GM19468 (cell line): ENCODE results near the gene EYS.
A peak's percentile ranks its signal among the peaks of the same experiment; 100 is the strongest.
"Not testable (repeated sequence)": the region's sequence is repeated elsewhere in the genome, so short reads cannot be mapped to it uniquely, and the experiment has no call there.

Source experiments
- ATAC-seq: cut with Tn5 transposase; IDR thresholded peaks from one replicate; pipeline ENCODE4 v1.9.1; 2021; ENCODE audit warnings: mild to moderate bottlenecking, moderate library complexity, moderate number of reproducible peaks; ENCODE audit not compliant: unreplicated experiment; ENCODE audit errors: extremely low read depth

Gene EYS

DNA sequence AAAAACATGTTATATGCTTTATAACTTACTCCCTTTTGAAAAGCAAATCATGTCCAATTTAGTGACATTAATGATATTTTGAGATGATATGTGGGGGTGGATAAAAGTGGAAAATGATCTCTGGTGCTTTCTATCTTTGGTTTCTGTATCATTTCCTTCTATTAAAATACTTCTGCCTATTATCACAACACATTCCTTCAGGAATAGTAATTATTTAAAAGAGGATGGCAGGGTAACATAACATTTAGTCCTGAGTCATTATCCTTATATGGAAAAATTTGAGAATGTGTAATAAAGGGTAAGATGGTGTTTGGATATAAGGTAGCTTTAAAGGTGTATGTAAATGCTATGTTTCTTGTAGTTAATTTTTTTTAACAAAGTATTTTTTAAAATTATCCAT lies 1413.7 kb downstream of the EYS start:
- ATAC-seq, result no peak

DNA sequence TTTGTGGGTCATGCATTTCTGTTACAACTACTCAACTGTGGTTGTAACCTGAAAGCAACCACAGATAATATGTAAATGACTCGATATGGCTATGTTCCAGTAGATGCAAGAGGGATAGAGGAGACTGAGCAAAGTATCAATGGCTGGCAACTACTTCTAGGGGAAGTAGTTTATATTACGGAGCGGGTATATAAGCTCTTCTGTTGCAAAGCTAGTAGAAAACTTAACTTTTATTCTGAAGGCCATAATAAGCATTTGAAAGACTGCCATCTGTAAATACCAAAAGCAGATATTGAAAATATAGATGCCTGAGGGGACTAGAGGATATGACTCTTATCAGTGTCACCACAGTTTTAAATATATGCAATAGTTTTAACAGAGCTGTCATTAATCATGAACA lies 1416.2 kb downstream of the EYS start:
- no peak for ATAC-seq

DNA sequence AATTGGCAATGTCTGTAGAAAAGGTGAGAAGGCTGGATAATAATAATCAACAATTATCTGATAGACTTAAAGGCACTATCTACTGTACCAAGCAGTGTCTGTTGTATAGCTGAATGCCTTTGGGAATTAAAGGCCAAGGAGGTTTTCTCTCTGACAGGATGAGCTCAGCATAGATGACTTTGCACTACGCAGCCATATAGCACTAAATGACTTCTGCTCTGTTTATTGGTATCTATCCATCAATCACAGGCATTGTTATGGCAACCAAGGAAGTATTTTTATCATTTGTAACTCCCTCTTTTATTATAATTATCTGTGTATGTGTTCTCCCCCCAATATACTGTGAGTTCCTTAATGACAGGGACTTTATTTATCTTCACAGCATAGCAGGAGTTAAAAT lies 1417.1 kb downstream of the EYS start:
- ATAC-seq, result no peak

DNA sequence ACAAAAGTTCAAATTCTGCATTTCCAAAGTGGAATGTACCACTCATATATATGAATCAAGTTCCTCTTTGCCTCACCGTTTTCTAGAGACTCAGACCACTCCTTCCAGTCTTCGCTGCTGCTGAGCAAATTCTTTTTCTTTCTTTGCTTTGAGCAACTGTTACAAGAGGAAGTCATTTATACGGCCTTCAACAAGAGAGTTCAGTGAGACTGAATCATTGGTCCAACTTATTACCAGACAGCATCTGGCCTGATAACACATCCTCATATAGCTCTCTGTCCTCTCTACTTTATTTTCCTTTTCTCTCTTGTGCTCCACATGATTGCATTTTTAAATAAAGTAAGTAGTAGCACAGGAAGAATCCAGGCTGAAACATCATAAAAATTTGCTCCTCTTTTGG lies 1418.7 kb downstream of the EYS start:
- ATAC-seq, result no peak

DNA sequence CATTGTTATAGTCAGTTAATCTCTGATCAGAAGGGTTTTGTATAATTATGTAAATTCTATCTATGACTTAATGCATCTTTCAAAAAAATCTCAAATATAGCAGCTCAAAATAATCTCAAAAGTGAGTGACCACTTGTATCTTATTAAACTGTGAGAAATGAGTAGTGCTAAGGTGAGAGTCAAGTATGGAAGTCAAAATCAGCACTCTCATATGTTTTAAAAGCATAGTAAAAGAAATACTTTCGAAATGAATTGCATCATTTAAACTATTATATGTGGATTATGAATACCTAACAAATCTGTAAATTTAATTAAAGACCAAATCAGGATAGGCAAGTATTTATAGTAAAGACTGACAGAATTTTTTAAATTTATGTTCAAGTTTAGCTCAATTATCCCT lies 1425.9 kb downstream of the EYS start:
- ATAC-seq, result no peak

DNA sequence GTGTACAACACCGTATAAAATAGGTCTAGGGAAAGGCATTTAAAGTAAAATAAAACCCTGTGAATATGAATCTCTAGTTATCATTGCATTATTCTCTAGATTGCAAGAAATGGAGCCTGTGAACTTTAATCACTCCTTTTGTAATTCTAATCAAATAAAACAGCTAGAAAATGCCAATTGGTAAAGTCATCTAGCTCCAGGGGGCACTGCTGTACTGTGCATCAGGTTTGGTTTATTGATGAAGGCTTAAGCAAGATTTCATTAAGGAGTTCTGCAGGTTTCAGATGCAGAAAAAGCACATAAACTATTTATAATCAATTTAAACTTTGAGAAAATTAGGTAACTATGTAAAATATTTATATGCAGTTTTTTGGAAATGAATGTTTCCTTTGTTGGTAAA lies 1426.5 kb downstream of the EYS start:
- no peak for ATAC-seq

DNA sequence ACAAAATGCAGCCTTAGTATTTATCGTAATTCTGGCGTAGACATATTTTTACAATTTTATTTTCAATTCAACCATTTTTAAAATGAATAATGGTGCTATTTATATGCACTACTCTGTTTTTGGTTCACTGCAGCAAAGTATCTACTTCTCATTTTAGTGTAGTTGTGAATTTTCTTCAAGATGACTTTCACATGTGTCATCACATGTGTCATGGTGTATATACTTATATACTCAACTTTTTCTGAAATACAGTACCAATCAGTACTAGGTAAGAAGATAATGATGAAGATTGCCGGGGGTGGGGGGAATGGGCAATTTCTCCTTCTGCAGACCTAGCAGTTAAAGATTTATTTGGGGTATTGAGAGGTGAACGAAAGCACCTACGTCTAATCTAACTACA lies 1436.9 kb downstream of the EYS start:
- ATAC-seq, result no peak

DNA sequence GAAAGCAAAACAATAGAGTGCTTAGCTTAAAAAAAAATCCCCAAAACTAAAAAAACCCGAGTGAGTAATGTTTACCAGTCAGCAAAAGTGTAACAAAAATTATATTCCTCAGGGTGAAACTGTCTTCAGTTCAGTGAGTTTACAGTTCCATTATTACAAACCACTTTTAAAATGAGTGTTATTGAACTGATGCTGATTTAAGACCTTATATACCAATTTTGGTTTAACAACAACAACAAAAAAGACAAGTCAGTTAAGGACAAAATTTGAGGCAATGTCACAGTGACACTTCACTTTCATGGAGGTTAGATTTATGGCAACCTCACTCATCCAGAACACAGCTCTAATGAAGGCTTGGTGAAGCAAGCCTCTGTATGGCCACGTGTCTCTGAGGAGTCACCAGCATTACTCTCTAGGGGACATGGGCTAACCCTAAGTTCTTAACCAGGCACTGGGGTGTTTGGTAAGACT lies 1440.6 kb downstream of the EYS start:
- ATAC-seq, result peak; percentile 81

DNA sequence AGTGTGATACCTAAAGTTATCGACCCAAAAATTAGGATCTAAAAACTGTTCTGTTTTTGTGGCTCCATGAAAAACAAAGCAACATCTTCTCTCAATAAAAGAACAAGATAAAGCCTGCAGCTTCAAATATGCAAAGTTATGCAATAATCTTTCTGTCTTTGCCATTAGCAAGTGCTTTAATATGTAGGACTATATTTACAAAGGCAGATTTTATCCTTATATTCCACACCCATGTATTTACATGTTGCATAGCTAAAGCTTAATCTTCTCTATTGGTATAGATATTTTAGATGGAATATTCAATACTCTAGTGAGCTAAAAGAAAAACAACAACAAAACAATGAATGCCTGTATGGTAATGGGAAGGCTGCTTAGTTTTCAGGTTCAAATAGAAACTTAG lies 1443.2 kb downstream of the EYS start:
- ATAC-seq, result no peak

DNA sequence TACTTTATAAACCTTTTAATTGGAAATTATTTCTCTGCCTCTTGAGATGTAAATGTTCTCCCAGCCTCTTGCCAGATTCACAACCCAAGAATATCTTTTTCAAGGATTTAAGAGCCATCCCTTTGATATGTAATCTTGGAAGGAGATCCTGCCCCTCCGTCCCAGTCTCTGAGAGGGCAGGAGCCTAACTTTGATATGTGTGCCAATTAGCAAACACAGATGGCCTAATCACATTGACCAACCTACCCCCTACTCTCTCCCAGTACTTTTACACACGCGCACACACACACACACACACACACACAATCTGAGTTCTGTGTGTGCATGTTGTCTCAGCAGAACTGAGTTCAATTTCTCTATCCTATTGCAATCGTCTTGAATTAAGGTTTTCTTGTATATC lies 1447.7 kb downstream of the EYS start:
- ATAC-seq, result no peak

DNA sequence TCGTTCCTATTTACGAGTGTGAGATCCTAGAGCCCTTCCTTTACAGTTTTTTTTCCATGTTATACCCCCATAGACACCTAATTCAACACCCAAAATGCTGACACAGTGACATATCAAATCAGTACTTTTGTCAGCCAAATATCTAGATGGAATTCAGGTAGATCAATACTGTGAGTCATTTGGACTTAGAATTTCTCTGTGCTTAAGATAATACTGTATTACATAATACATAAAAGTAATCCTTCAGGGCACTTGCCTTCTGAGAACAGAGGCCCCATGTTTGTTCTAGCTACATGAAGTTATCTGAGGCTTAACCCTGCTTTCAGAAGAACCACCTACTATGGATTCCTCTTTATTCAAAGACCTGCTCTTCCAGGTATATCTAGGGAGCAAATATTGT lies 1448.3 kb downstream of the EYS start:
- no peak for ATAC-seq

DNA sequence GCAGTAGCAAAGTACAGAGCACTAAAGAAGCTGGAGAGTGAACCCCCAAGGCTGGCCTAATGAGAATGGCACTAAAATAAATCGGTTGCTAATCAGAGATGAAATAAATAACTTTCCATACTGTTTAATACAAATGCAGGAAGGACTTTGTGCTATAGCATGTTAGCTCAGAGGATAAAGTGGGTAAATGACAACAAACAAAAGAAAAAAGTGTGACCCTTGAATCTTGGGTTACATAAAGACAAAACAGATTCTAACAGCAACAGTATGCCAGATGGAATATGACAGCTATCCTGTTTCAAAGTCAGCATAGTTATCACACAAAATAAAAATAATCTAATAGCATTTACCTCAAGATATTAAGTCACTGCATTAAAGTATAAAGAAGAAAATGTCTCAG lies 1448.7 kb downstream of the EYS start:
- ATAC-seq, result no peak

DNA sequence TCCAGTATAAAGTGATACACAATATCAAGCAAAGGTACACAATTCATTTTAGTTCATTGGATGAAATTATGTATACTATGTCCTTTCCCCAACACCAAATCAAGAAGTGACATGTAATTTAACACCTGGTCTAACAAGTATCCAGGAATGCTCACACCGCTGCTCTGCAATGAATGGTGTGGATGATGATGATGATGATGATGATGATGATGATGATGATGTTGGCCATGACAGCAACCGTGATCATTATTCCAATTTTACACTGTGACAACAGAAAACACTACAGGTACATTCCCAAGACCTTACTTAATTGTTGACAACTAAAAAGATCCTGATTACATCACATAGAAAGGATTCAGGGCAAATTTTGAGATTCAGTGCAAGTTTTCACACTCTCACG lies 1449.4 kb downstream of the EYS start:
- no peak for ATAC-seq

DNA sequence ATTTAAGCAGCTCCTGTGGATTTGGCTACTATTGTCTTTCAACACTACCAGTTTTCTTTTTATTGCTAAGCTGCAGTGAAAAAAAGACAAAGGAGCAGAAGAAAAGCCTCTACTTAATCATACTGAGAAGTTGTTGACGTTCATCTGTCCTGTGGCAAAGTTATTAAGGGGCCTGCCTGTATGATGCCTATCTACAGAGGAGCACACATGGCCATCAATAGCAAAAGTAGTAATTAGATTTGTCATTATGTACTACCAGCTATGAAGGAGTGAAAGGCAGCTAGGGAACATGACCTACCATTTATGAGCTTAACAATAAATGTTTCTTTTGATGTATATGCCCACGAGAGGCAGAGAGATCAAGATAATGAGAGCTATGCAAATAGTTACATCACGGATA lies 1450.5 kb downstream of the EYS start:
- ATAC-seq, result no peak

DNA sequence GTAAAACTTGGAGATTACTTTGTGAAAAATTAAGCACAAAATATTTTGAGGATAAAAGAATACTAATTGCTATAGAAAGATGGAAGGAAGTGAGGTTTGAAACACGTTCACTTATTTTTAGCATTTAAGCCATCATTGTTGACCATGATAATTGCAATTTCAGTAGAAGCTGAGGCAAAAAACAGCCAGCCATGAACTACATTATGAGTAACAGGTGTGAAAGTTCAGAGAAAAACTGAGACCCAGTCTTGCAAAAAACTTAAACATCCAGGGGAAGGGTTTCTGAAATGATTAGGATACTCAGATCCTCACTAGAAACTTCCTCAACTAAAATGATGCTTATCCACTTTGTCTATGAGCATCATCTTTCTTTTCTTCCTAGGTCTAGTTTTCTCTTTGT lies 1452.0 kb downstream of the EYS start:
- no peak for ATAC-seq

DNA sequence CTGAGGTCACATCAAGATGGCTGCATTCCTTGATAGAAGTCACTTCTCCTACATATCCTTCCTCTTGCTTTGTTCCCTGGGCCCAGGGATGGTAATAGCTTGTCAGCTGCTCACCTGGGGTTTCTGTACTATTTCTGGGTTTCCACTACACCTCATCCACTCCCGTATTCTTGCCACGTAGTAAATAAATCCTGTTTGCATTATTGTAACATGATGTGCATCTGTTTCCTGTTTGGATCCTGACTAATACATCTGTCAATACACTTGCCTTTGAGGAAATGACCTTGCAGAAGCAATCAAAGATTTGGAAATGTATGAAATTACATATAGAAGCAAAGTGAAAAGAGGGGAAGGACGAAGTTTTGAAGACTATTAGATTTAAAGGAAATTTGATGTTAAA lies 1452.5 kb downstream of the EYS start:
- ATAC-seq, result no peak

DNA sequence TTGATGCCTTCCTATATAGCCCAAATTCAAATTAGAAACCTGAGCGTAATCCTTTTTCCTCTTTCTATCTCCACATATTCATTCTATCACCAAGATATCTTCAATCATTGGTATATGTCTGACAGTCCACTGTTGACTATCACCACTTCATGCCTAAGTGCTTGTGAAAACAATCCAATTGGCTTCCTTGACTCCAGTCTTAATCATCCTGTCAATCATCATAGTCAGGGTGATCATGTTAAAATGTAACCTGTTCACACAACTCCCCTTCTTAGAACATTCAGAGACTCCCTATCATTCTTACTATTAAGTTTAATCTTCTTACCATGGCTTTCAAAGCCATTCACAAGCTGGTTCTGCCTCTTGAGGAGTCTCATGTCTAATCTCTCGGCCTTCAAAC lies 1454.8 kb downstream of the EYS start:
- ATAC-seq, result no peak

DNA sequence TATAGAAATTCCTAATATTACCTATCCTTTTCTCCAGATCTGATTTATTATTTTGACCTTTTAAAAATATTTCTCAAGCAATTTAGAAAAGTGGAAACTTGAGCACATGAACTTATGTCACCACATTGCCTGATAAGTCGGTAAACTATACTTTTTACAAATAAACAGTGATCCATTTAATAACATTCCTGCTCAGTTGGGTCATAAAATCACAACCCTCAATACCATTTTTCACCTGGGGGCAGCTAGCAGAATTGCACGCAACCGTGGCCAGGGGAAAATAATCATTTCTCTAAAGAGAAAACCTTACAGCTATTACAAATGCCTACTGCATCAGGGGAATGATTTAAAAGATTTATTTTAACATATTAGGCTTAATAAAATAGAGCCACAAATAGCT lies 1456.9 kb downstream of the EYS start:
- no peak for ATAC-seq

DNA sequence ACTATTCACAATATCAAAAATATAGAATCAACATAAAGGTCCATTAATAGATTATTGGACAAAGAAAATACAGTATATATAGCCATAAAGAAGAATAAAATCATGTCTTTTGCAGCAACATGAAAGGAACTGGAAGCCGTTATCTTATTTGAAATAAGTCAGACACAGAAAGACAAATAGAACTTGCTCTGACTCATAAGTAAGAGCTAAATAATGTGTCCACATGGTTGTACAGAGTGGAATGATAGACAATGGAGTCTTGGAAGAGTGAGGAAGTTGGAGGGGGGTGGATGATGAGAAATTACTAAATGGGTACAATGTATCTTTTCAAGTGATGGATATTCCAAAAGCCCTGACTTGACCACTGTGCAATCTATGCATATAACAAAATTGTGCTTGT lies 1457.9 kb downstream of the EYS start:
- ATAC-seq, result no peak

DNA sequence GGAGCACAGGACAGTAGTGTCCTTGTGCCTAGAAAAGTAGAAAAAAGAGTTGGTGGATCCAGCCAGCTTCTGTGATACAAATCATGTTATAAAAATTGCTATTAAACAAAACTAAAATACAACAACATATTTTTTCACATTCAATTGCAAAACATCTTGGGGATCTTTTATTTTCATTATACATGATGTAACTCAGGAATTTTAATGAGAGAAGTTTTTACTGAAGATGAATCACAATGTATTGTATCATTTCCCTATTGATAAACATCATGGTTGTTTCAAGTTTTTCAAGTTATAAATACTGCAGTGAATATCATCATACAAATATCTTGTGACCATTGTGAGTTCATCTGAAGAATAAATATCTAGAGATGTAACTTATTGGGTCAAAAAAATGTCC lies 1463.4 kb downstream of the EYS start:
- ATAC-seq, result no peak

DNA sequence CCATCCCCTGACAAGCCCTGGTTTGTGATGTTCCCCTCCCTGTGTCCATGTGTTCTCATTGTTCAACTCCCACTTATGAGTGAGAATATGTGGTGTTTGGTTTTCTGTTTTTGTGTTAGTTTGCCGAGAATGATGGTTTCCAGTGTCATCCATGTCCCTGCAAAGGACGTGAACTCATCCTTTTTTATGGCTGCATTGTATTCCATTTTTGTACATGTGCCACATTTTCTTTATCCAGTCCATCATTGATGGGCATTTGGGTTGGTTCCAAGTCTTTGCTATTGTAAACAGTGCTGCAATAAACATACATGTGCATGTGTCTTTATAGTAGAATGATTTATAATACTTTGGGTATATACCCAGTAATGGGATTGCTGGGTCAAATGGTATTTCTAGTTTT lies 1468.1 kb downstream of the EYS start:
- not testable (repeated sequence) for ATAC-seq

DNA sequence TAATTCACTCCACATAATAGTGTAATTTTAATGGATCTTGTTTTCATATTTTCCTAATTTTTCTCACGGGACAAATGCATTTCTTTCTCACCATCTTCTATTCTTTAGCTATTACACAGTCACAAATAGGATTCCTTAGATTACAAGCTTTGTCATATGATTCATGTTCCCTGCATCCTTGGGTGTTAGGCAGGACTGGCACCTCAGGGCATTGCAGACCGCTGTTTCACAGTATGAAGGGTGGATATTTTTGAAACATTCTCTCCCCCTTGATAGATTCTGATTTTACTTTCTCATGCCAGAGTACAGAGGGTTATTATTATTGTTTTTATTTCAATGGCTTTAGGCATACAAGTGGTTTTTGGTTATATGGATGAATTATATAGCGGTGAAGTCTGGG lies 1469.0 kb downstream of the EYS start:
- no peak for ATAC-seq

DNA sequence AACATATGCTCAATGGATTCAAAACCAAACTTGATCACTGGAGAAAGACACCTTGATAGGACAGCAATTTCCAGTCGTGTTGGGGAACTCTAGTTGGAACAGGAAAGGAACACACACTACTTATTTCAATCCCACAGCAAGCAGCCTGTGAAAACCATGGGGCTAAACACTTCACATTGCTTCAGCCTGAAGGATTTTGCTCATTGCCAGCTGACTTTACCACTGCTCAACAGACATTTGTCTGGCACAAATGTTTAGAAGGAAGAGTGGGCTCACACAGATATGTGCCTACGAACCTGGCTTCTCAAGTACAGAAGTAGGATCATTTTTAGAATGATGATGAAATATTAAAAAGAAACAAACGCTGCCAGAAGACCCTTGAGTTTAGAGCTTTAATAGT lies 1473.3 kb downstream of the EYS start:
- ATAC-seq, result no peak
